Heart left ventricle (tissue), 16 donors: ENCODE data around the gene GEN1. TPM values are rescaled to one million over a fixed set of nuclear protein-coding genes. Genes with fewer than 3 reads are reported as not detected.

Source experiments
- ATAC-seq, 4 donors: fragments of 200-7000 bp; cut with Tn5 transposase; one replicate each; pipeline ENCODE4 v1.9.1; 2020 to 2022; ENCODE audit warnings: moderate library complexity in 4 of 4, mild to moderate bottlenecking in 3 of 4, moderate number of reproducible peaks in 1 of 4
- DNase-seq, 5 donors: peaks; one replicate each; pipeline ENCODE4 v3.0.0-alpha.2; 2020
- H3K27ac ChIP-seq, 12 donors: fragments of 200-600 bp; sonication (generic) in 4 of 12; one replicate each; pipeline versions ENCODE4 v1.5.0 to v1.8.0; 2016 to 2022; ENCODE audit warnings: mild to moderate bottlenecking in 2 of 12
- H3K27me3 ChIP-seq, 9 donors: fragments of 200-600 bp; sonication (generic) in 2 of 9; one replicate each; pipeline versions ENCODE4 v1.5.1 to v1.8.0; 2016 to 2022; ENCODE audit warnings: mild to moderate bottlenecking in 3 of 9
- H3K36me3 ChIP-seq, 9 donors: fragments of 200-600 bp; sonication (generic) in 2 of 9; one replicate each; pipeline versions ENCODE4 v1.5.0 to v1.8.0; 2018 to 2022; ENCODE audit warnings: mild to moderate bottlenecking in 2 of 9
- H3K4me1 ChIP-seq, 12 donors: fragments of 200-600 bp; sonication (generic) in 4 of 12; one replicate each; pipeline versions ENCODE4 v1.5.0 to v1.8.0; 2016 to 2022; ENCODE audit warnings: mild to moderate bottlenecking in 3 of 12
- H3K4me3 ChIP-seq, 12 donors: fragments of 200-600 bp; sonication (generic) in 4 of 12; one replicate each; pipeline versions ENCODE4 v1.5.0 to v1.8.0; 2017 to 2022; ENCODE audit warnings: mild to moderate bottlenecking in 9 of 12, moderate library complexity in 4 of 12
- H3K9me3 ChIP-seq, 12 donors: fragments of 200-600 bp; sonication (generic) in 4 of 12; one replicate each; pipeline versions ENCODE4 v1.5.0 to v1.8.0; 2016 to 2022; ENCODE audit warnings: mild to moderate bottlenecking in 1 of 12
- CTCF ChIP-seq, 12 donors: fragments of 200-600 bp; sonication (generic) in 4 of 12; IDR thresholded peaks; one replicate each; pipeline versions ENCODE4 v1.5.0 to v1.8.0; 2018 to 2022; ENCODE audit warnings: antibody characterized with exemption in 12 of 12, mild to moderate bottlenecking in 5 of 12
- POLR2A ChIP-seq, 2 donors: fragments of 450-650 bp; IDR thresholded peaks; one replicate each; pipeline ENCODE4 v1.6.1; 2017; ENCODE audit warnings: antibody characterized with exemption in 2 of 2, mild to moderate bottlenecking in 2 of 2, moderate library complexity in 2 of 2
- WGBS, 4 donors: extraction: QIAGEN DNeasy Blood & Tissue Kit in 2 of 4; methylation state at CpG; one replicate each; pipeline versions ENCODE4 v1.1.5 to v1.1.7; 2013 to 2018; 5-methylcytosine and 5-hydroxymethylcytosine counted together
- intact Hi-C, 10 donors: fragments of 100-400 bp; cut with DNase I; formaldehyde crosslinking; loops; one replicate each; pipeline versions ENCODE4 v1.11.1 to v1.14.2; 2022
- polyA plus RNA-seq, 2 donors: library from polyadenylated mRNA; stranded (reverse); fragments of 200-250 nt; gene quantifications; one replicate each; pipeline ENCODE4 v1.2.3, GENCODE V29; 2013
- total RNA-seq, 9 donors: library from RNA; depleted of rRNA in 2 of 9; stranded (reverse); fragments of >200 nt in 2 of 9; fragmentation: NEBNext Ultra II Directional in 3 of 9; extraction: Animal tissue kit (Norgen Biotek cat#: 25700) in 3 of 9; gene quantifications; one replicate each; pipeline versions ENCODE4 v1.1.0 to v1.2.4, GENCODE V29; 2016 to 2023
- donor health status: ischemic (EF 13 %, LVEDD 7.1; RV severe dilation, severe dysfunction).
- donor health status: healthy with polysubstance abuse.
- donor health status: DM: no; HTN: yes; CAD: no.
- donor health status: DM: no; HTN: no; CAD: no.
- donor health status: ischemic (EF 25% LVEDD 6.9; RV normal size, moderate dysfunction).
- donor health status: ischemic (EF 25% LVEDD 5.7; RV mildly dilated, moderate dysfunction).
- donor health status: healthy.
- donor health status: DM: yes; HTN: yes; CAD: no.
- donor health status: ischemic (EF 35%, LVEDD 5.7; RV mildly dilated, moderate dysfunction).
- donor health status: nonischemic (EF 11% LVEDD 7.7; RV severe dilation, severe dysfunction).
- donor health status: DM: yes; HTN: yes; CAD: no.
- donor health status: PGD.
- donor health status: ischemic (EF 29% LVEDD 5.4; RV normal size, mild dysfunction).
- donor health status: nonischemic (EF 23%, LVEDD 6.1; RV moderate dilation, normal function).

Gene GEN1
- total and polyA plus RNA-seq, 11 donors: 1.0 to 8.8 (median 3.0) TPM

GRCh38 chr2:17813742-17814473 is 60.0 kb downstream of the GEN1 start:
- H3K4me3 ChIP-seq: peak overlapping the region in 3 of 12 donors; percentile 3 to 23 (median 9)
- peak in 4 of 5 donors; percentile 52 to 72 (median 70) for DNase-seq
- peaks cover 0 to 24% (median 7%) of the 10 kb centered on the region in 12 donors for H3K4me1 ChIP-seq
- ATAC-seq: peak; percentile 57 to 93 (median 74)
- WGBS, 4 donors: 51 to 63% (median 58%) methylated on average over 5 of the region's 5 CpGs
- H3K9me3 ChIP-seq: no peaks in the 10 kb centered on the region
- peak overlapping the region in 11 of 12 donors; percentile 37 to 86 (median 65) for H3K27ac ChIP-seq
- H3K27me3 ChIP-seq: no peaks in the 10 kb centered on the region
- intact Hi-C loops: no loop called here
- TF ChIP-seq POLR2A (IDR thresholded peaks at IDR 0.05) (no peak), CTCF (IDR thresholded peaks at IDR 0.05) (no peak)
- no peaks in the 10 kb centered on the region for H3K36me3 ChIP-seq

DNA sequence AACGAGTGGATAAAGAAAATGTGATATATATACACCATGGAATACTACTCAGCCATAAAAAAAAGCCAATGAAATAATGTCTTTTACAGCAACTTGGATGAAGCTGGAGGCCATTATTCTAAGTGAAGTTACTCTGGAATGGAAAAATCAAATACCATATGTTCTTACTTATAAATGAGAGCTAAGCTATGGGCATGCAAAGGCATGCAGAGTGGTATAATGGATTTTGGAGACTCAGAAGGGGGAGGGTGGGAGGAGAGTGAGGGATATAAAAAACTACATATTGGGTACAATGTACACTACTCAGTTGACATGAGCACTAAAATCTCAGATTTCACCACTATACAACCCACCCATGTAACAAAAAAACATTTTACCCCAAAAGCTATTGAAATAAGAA is 60.7 kb downstream of the GEN1 start:
- H3K4me3 ChIP-seq: no peak overlapping the region
- DNase-seq: no peak
- 86 to 98% (median 91%) methylated on average over 1 of the region's 1 CpG for WGBS, 4 donors
- peak overlapping the region in 5 of 12 donors; percentile 13 to 86 (median 77) for H3K27ac ChIP-seq
- H3K4me1 ChIP-seq: peaks cover 0 to 24% (median 7%) of the 10 kb centered on the region in 12 donors
- H3K9me3 ChIP-seq: no peaks in the 10 kb centered on the region
- TF ChIP-seq CTCF (IDR thresholded peaks at IDR 0.05) (no peak), POLR2A (IDR thresholded peaks at IDR 0.05) (no peak)
- intact Hi-C loops: no loop called here
- ATAC-seq: no peak
- no peaks in the 10 kb centered on the region for H3K27me3 ChIP-seq
- H3K36me3 ChIP-seq: no peaks in the 10 kb centered on the region

GRCh38 chr2:17815468-17816184 is 61.7 kb downstream of the GEN1 start:
- no peaks in the 10 kb centered on the region for H3K27me3 ChIP-seq
- TF ChIP-seq CTCF (IDR thresholded peaks at IDR 0.05) (no peak), POLR2A (IDR thresholded peaks at IDR 0.05) (no peak)
- intact Hi-C loops: no loop called here
- ATAC-seq (no peak), DNase-seq (no peak)
- H3K9me3 ChIP-seq: no peaks in the 10 kb centered on the region
- 63 to 81% (median 74%) methylated on average over 8 of the region's 8 CpGs for WGBS, 4 donors
- H3K27ac ChIP-seq: peak overlapping the region in 1 of 12 donors; percentile 3
- no peak overlapping the region for H3K4me3 ChIP-seq
- no peaks in the 10 kb centered on the region for H3K36me3 ChIP-seq
- H3K4me1 ChIP-seq: peaks cover 0 to 28% (median 9%) of the 10 kb centered on the region in 12 donors
